Stimulated activated CD8-positive, alpha-beta memory T cell treated with anti-CD3 and anti-CD28 coated beads, Interleukin-7, amount 100 ng/mL, for 48 hours (primary cell): ENCODE results near the gene TYMP.

Experiments used
- DNase-seq, 2 donors: peaks; one replicate each; pipeline ENCODE4 v3.0.0-alpha.2; 2020; ENCODE audit warnings: low read depth in 1 of 2; ENCODE audit errors: extremely low read depth in 1 of 2

Gene TYMP

GRCh38 chr22:50486561-50487289 is 43.1 kb downstream of the TYMP start, which contains the start of gene MIOX:
TSS of gene MIOX (plus strand) at chr22:50486859. CDS start at chr22:50486898, 39 bp downstream.
- DNase-seq: no peak

GRCh38 chr22:50485221-50486131 is 44.3 kb downstream of the TYMP start:
- DNase-seq: no peak

- DNase-seq: no peak
Observed at GRCh38 chr22:50483977-50484853, 45.6 kb downstream of the TYMP start.

GRCh38 chr22:50483556-50483955 is 46.3 kb downstream of the TYMP start:
- no peak for DNase-seq

- no peak for DNase-seq
Observed at GRCh38 chr22:50483106-50483505, 46.7 kb downstream of the TYMP start.

- no peak for DNase-seq
Observed at GRCh38 chr22:50482107-50483074, 47.4 kb downstream of the TYMP start.

GRCh38 chr22:50481440-50482106 is 48.2 kb downstream of the TYMP start, which contains the start of gene ADM2:
TSS of gene ADM2 (plus strand) at chr22:50481543. CDS start at chr22:50481848, 305 bp downstream.
- peak in 1 of 2 donors; percentile 45 for DNase-seq

GRCh38 chr22:50481045-50481439 is 48.8 kb downstream of the TYMP start:
- no peak for DNase-seq

GRCh38 chr22:50479721-50480120 is 50.1 kb downstream of the TYMP start:
- DNase-seq: no peak

GRCh38 chr22:50477923-50478322 is 51.9 kb downstream of the TYMP start:
- no peak for DNase-seq

- no peak for DNase-seq
Observed at GRCh38 chr22:50476868-50477267, 52.9 kb downstream of the TYMP start.
